ENCODE data around the gene C20orf204.

GRCh38 chr20:64077541-64077875, 41.5 kb downstream of the C20orf204 start:
- no peak for TF ChIP-seq CTCF (IDR thresholded peaks at IDR 0.05; ENCODE audit: borderline replicate concordance, extremely low read depth, low read length, poor library complexity, severe bottlenecking)
- no peak for TF ChIP-seq EZH2 (IDR thresholded peaks at IDR 0.05; ENCODE audit: borderline replicate concordance, low read depth, low read length, severe bottlenecking)
